B cell (primary cell): ENCODE measurements around the gene JADE3. TPM values are rescaled to one million over a fixed set of nuclear protein-coding genes. Genes with fewer than 3 reads are reported as not detected.

Experiments
- ATAC-seq: fragments of 200-7000 bp; cut with Tn5 transposase; one replicate; pipeline ENCODE4 v1.10.0; 2021; ENCODE audit warnings: low read depth, mild to moderate bottlenecking, moderate number of reproducible peaks, moderate library complexity
- CTCF ChIA-PET: fragments of 350-600 bp; sonication (Branson Sonifier 250); formaldehyde crosslinking; loops from one replicate; lab custom pipeline; 2021; ENCODE audit warnings: antibody characterized with exemption, inconsistent platforms; lab: Charles Lee
- POLR2A ChIA-PET: fragments of 350-600 bp; sonication (Branson Sonifier 250); formaldehyde crosslinking; loops from one replicate; lab custom pipeline; 2021; ENCODE audit warnings: antibody characterized with exemption; lab: Charles Lee
- DNase-seq: peaks from one replicate; pipeline ENCODE4 v3.0.0; 2013
- H2AFZ ChIP-seq: 2 replicates; pipeline ENCODE4 v1.6.1; 2012; ENCODE audit warnings: mild to moderate bottlenecking, low read depth, low read length; ENCODE audit not compliant: insufficient read depth, poor library complexity, severe bottlenecking
- H3K27ac ChIP-seq, 2 donors: 1 replicate in 1 of 2; 2 replicates in 1 of 2; pipeline ENCODE4 v1.5.1; 2012 to 2013; ENCODE audit warnings: low read length in 2 of 2, mild to moderate bottlenecking in 2 of 2, moderate library complexity in 1 of 2
- H3K27me3 ChIP-seq, 4 experiments: fragments of 200-600 bp in 1 of 4; sonication (generic) in 1 of 4; replicated peaks in 1 of 4; 1 replicate in 2 of 4; 2 replicates in 2 of 4; pipeline versions ENCODE4 v1.6.1 to v1.7.0; 2013 to 2016; ENCODE audit warnings: low read length in 3 of 4, mild to moderate bottlenecking in 2 of 4, mixed read lengths in 1 of 4, moderate library complexity in 1 of 4; ENCODE audit not compliant: insufficient read depth in 4 of 4, control insufficient read depth in 3 of 4; ENCODE audit errors: control extremely low read depth in 1 of 4
- H3K36me3 ChIP-seq, 2 experiments: replicated peaks in 1 of 2; 1 replicate in 1 of 2; 2 replicates in 1 of 2; pipeline versions ENCODE4 v1.6.1 to v1.7.1; 2013; ENCODE audit warnings: low read length in 1 of 2; ENCODE audit not compliant: insufficient read depth in 2 of 2, control insufficient read depth in 1 of 2; ENCODE audit errors: control extremely low read depth in 1 of 2, extremely low read depth in 1 of 2
- H3K4me1 ChIP-seq, 2 donors: fragments of 200-600 bp in 1 of 2; sonication (generic) in 1 of 2; 1 replicate in 1 of 2; 2 replicates in 1 of 2; pipeline versions ENCODE4 v1.5.1 to v1.6.1; 2013 to 2017; ENCODE audit warnings: low read length in 2 of 2; ENCODE audit not compliant: control insufficient read depth in 2 of 2, insufficient read depth in 2 of 2
- H3K4me2 ChIP-seq: replicated peaks from 2 replicates; pipeline ENCODE3; 2012; ENCODE audit warnings: mild to moderate bottlenecking, low read depth, low read length; ENCODE audit not compliant: poor library complexity, severe bottlenecking
- H3K4me3 ChIP-seq, 5 experiments: fragments of 200-600 bp in 1 of 5; sonication (generic) in 1 of 5; 1 replicate in 3 of 5; 2 replicates in 2 of 5; pipeline versions ENCODE4 v1.5.1 to v1.7.0; 2011 to 2016; ENCODE audit warnings: low read length in 4 of 5, mild to moderate bottlenecking in 4 of 5, low read depth in 2 of 5, control low read depth in 1 of 5, moderate library complexity in 1 of 5; ENCODE audit not compliant: insufficient read depth in 1 of 5; ENCODE audit errors: control extremely low read depth in 1 of 5, extremely low read depth in 1 of 5
- H3K79me2 ChIP-seq: fragments of 200-600 bp; sonication (generic); one replicate; pipeline ENCODE4 v1.6.0; 2016; ENCODE audit warnings: low read length; ENCODE audit not compliant: control insufficient read depth, insufficient read depth
- H3K9ac ChIP-seq: fragments of 200-600 bp; sonication (generic); 2 replicates; pipeline ENCODE4 v1.6.1; 2017; ENCODE audit warnings: mild to moderate bottlenecking, low read length, moderate library complexity
- H3K9me3 ChIP-seq, 3 donors: one replicate each; pipeline versions ENCODE4 v1.6.1 to v1.7.1; 2013; ENCODE audit warnings: low read length in 2 of 3; ENCODE audit not compliant: control insufficient read depth in 2 of 3, insufficient read depth in 1 of 3; ENCODE audit errors: control extremely low read depth in 1 of 3
- H4K20me1 ChIP-seq: 2 replicates; pipeline ENCODE4 v1.6.0; 2012; ENCODE audit warnings: mild to moderate bottlenecking, low read length; ENCODE audit not compliant: insufficient read depth, control insufficient read depth, poor library complexity, severe bottlenecking
- H3K27ac Mint-ChIP-seq: one replicate; pipeline ENCODE4 v1.8.0; 2021; ENCODE audit warnings: mixed read lengths
- H3K27me3 Mint-ChIP-seq: one replicate; pipeline ENCODE4 v1.8.0; 2021; ENCODE audit warnings: mixed read lengths
- H3K4me1 Mint-ChIP-seq: one replicate; pipeline ENCODE4 v1.8.0; 2021; ENCODE audit warnings: mixed read lengths
- H3K4me3 Mint-ChIP-seq: one replicate; pipeline ENCODE4 v1.8.0; 2021; ENCODE audit warnings: mixed read lengths
- H3K9me3 Mint-ChIP-seq: one replicate; pipeline ENCODE4 v1.8.0; 2022; ENCODE audit warnings: mixed read lengths; ENCODE audit not compliant: insufficient read depth
- CTCF ChIP-seq: fragments of 200-600 bp; IDR thresholded peaks from one replicate; pipeline ENCODE4 v1.8.0; 2022; ENCODE audit warnings: antibody characterized with exemption, mild to moderate bottlenecking
- EZH2 ChIP-seq: IDR thresholded peaks from 2 replicates; pipeline ENCODE4 v1.6.1; 2012; ENCODE audit warnings: borderline replicate concordance, low read depth, mild to moderate bottlenecking, moderate library complexity, low read length; ENCODE audit not compliant: insufficient read depth, poor library complexity, severe bottlenecking
- WGBS: methylation state at CpG from one replicate; pipeline ENCODE4 v1.1.5; 2013; ENCODE audit warnings: missing lambda C conversion rate; ENCODE audit not compliant: insufficient coverage; 5-methylcytosine and 5-hydroxymethylcytosine counted together
- intact Hi-C: fragments of 100-400 bp; cut with micrococcal nuclease; formaldehyde crosslinking; loops from one replicate; pipeline ENCODE4 v1.10.0; 2022
- polyA plus RNA-seq: library from polyadenylated mRNA; depleted of rRNA; stranded (reverse); fragments of >200 nt; gene quantifications from 2 replicates; pipeline ENCODE4 v1.2.3, GENCODE V29; 2012
- total RNA-seq, 2 donors: library from RNA; stranded (reverse); fragments of 120-200 nt in 1 of 2; gene quantifications; 1 replicate in 1 of 2; 2 replicates in 1 of 2; pipeline versions ENCODE4 v1.2.3 to v1.2.4, GENCODE V29; 2013 to 2022

The JADE3 gene
- total and polyA plus RNA-seq, 2 donors (not counting 1 experiment from before 2014, with no cell fraction given) = 3.6 to 23.4 TPM

GRCh38 chrX:47012131-47012530 lies 99.9 kb downstream of the JADE3 start:
- no peak overlapping the region for H3K27ac Mint-ChIP-seq
- Histone ChIP-seq H4K20me1 (no peaks in the 10 kb centered on the region), H3K27ac (no peak overlapping the region), H3K4me1 (no peaks in the 10 kb centered on the region), H3K36me3 (no peaks in the 10 kb centered on the region), H3K27me3 (no peaks in the 10 kb centered on the region), H3K9ac (no peak overlapping the region), H3K4me2 (no peak overlapping the region), H3K79me2 (no peaks in the 10 kb centered on the region), H3K9me3 (no peaks in the 10 kb centered on the region), H2AFZ (no peak overlapping the region), H3K4me3 (no peak overlapping the region)
- POLR2A ChIA-PET = no interaction called here
- H3K4me1 Mint-ChIP-seq = no peaks in the 10 kb centered on the region
- CTCF ChIA-PET = no interaction called here
- no peak overlapping the region for H3K4me3 Mint-ChIP-seq
- H3K27me3 Mint-ChIP-seq = no peaks in the 10 kb centered on the region
- DNase-seq (no peak), ATAC-seq (no peak)
- no peak for TF ChIP-seq CTCF
- no peak for TF ChIP-seq EZH2
- intact Hi-C loops = no loop called here
- WGBS = 100% methylated on average over 1 of the region's 4 CpGs
- peaks cover 1% of the 10 kb centered on the region for H3K9me3 Mint-ChIP-seq

- Histone ChIP-seq H2AFZ (no peak overlapping the region), H3K79me2 (no peaks in the 10 kb centered on the region), H3K27me3 (no peaks in the 10 kb centered on the region), H4K20me1 (no peaks in the 10 kb centered on the region), H3K9me3 (no peaks in the 10 kb centered on the region), H3K36me3 (peaks cover 0 to 9% of the 10 kb centered on the region in 2 experiments), H3K9ac (no peak overlapping the region), H3K4me2 (no peak overlapping the region), H3K27ac (no peak overlapping the region), H3K4me3 (no peak overlapping the region), H3K4me1 (no peaks in the 10 kb centered on the region)
- no peaks in the 10 kb centered on the region for H3K27me3 Mint-ChIP-seq
- no peaks in the 10 kb centered on the region for H3K9me3 Mint-ChIP-seq
- peaks cover 7% of the 10 kb centered on the region for H3K4me1 Mint-ChIP-seq
- intact Hi-C loops = no loop called here
- peak; percentile 14 for DNase-seq
- TF ChIP-seq CTCF (no peak), EZH2 (no peak)
- no peak overlapping the region for H3K27ac Mint-ChIP-seq
- no peak overlapping the region for H3K4me3 Mint-ChIP-seq
- ATAC-seq = no peak
- ChIA-PET CTCF (interaction anchor here (1.0 to 6.2 kb wide), 2 partner anchors 118 to 122 kb away, joined by 3 to 23 read pairs; partner anchors contain the start of genes NDUFB11 and RBM10), POLR2A (no interaction called here)
These were observed 114.0 kb downstream of the JADE3 start for GRCh38 chrX:47026198-47026597.
